Stromal cell of bone marrow (primary cell): ENCODE results near the gene RIBC1.
"Not testable (repeated sequence)": the region's sequence is repeated elsewhere in the genome, so short reads cannot be mapped to it uniquely, and the experiment has no call there.

Experiments used
- DNase-seq: peaks from one replicate; pipeline ENCODE4 v3.0.0-alpha.2; 2012; ENCODE audit warnings: low read depth

Gene RIBC1

GRCh38 chrX:53422861-53423306, at the start of gene RIBC1:
Gene RIBC1, plus strand, starts transcription at chrX:53422873. Its CDS starts 3,404 bp downstream, at chrX:53426277.
- DNase-seq = no peak

- DNase-seq = no peak
Measured at GRCh38 chrX:53373307-53373706, 49.4 kb upstream of the RIBC1 start.

- DNase-seq = peak; percentile 5
Measured at GRCh38 chrX:53374222-53374820, 48.4 kb upstream of the RIBC1 start.

GRCh38 chrX:53374923-53375322, 47.8 kb upstream of the RIBC1 start:
- no peak for DNase-seq

- DNase-seq = no peak
Measured at GRCh38 chrX:53376888-53377287, 45.8 kb upstream of the RIBC1 start.

GRCh38 chrX:53377464-53377863, 45.2 kb upstream of the RIBC1 start:
- no peak for DNase-seq

- no peak for DNase-seq
Measured at GRCh38 chrX:53379008-53379710, 43.5 kb upstream of the RIBC1 start.

- DNase-seq = no peak
Measured at GRCh38 chrX:53379747-53380146, 42.9 kb upstream of the RIBC1 start.

GRCh38 chrX:53383376-53384076, 39.1 kb upstream of the RIBC1 start:
- DNase-seq = no peak

- DNase-seq = no peak
Measured at GRCh38 chrX:53395605-53396298, 26.9 kb upstream of the RIBC1 start.

GRCh38 chrX:53398216-53398615, 24.5 kb upstream of the RIBC1 start:
- no peak for DNase-seq

- DNase-seq = no peak
Measured at GRCh38 chrX:53403535-53403934, 19.1 kb upstream of the RIBC1 start.

GRCh38 chrX:53412446-53412845, 10.2 kb upstream of the RIBC1 start:
- no peak for DNase-seq

GRCh38 chrX:53420351-53420750, 2.3 kb upstream of the RIBC1 start:
- DNase-seq = not testable (repeated sequence)

GRCh38 chrX:53421125-53421524, 1.5 kb upstream of the RIBC1 start:
- no peak for DNase-seq

GRCh38 chrX:53421772-53422085, 944 bp upstream of the RIBC1 start:
- peak; percentile 39 for DNase-seq

- peak; percentile 95 for DNase-seq
Measured at GRCh38 chrX:53422086-53422860, 400 bp upstream of the RIBC1 start, which contains the start of gene SMC1A. Gene SMC1A, minus strand, starts transcription at chrX:53422654. Its CDS starts 54 bp downstream, at chrX:53422600.

GRCh38 chrX:53429755-53430154, 7.1 kb downstream of the RIBC1 start:
- no peak for DNase-seq

- DNase-seq = no peak
Measured at GRCh38 chrX:53430231-53430630, 7.6 kb downstream of the RIBC1 start.

GRCh38 chrX:53433651-53434639, 11.3 kb downstream of the RIBC1 start, which contains the start of gene HSD17B10:
Gene HSD17B10, minus strand, starts transcription at chrX:53434370. Its CDS starts 25 bp downstream, at chrX:53434345.
- DNase-seq = peak; percentile 55
